Measurements from ENCODE around the gene FAM43B. TPM values are rescaled to one million over a fixed set of nuclear protein-coding genes. Genes with fewer than 3 reads are reported as not detected.

The FAM43B gene
- total and polyA plus RNA-seq, 3 donors from 2014 or later = 0.66 to 1.3 (median 1.1) TPM

DNA sequence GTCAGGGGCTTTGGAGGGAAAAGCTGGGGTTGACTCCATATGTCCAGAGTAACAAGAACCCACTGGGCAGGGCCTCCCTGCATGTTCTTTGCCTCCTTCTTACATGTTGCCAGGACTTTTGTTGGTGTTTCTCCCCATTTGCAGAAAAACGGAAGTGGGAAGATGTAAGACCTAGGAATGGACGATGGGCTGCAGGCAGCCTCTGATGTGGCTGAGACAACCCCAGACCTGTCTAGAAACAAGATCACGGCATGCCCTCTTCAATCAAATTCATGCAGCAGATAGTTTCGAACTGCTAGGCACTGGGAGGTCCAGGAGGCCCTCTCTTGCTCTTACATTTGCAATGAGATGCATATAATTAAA lies 3.4 kb downstream of the FAM43B start:
- no peaks in the 10 kb centered on the region for H3K27me3 ChIP-seq

DNA sequence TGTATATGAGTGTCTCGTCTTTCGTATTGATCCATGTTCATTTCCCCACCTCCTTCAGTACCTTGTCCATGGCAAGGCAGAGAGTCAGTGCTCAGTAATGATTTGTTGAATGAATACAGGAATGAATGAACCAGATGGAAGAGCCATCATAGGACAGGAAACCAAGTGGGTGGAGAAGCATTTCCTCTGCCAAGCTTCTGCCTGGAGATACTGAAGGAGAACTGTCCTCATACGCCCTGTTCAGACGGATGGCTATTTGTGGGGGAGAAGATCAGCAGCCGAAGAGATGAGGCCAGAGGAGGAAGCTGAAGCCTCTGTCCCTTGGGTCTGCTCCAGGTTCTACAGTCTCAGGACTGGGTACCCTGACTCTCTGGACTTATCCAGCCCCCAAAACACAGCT lies 5.8 kb downstream of the FAM43B start:
- intact Hi-C loops (cut with DNase I; ENCODE audit: low total_unique reads) = no loop called here
- no peaks in the 10 kb centered on the region for H3K9me3 ChIP-seq
- H3K4me1 ChIP-seq = peaks cover 5% of the 10 kb centered on the region
- DNase-seq = no peak
- H3K4me3 ChIP-seq = no peak overlapping the region
- TF ChIP-seq, protein P1, sequence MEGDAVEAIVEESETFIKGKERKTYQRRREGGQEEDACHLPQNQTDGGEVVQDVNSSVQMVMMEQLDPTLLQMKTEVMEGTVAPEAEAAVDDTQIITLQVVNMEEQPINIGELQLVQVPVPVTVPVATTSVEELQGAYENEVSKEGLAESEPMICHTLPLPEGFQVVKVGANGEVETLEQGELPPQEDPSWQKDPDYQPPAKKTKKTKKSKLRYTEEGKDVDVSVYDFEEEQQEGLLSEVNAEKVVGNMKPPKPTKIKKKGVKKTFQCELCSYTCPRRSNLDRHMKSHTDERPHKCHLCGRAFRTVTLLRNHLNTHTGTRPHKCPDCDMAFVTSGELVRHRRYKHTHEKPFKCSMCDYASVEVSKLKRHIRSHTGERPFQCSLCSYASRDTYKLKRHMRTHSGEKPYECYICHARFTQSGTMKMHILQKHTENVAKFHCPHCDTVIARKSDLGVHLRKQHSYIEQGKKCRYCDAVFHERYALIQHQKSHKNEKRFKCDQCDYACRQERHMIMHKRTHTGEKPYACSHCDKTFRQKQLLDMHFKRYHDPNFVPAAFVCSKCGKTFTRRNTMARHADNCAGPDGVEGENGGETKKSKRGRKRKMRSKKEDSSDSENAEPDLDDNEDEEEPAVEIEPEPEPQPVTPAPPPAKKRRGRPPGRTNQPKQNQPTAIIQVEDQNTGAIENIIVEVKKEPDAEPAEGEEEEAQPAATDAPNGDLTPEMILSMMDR (IDR thresholded peaks at IDR 0.05) = no peak
- TF ChIP-seq POLR2A (IDR thresholded peaks at IDR 0.05) = no peak
- H3K36me3 ChIP-seq (ENCODE audit: low read depth, missing control alignments) = no peaks in the 10 kb centered on the region
- no peaks in the 10 kb centered on the region for H3K27me3 ChIP-seq
- 56 to 74% methylated on average over 5 of the region's 5 CpGs for WGBS, 2 donors
- no peak overlapping the region for H3K27ac ChIP-seq

More for the DNA sequence above, 3.4 kb downstream of the FAM43B start:
- 86 to 95% methylated on average over 3 to 4 of the region's 4 CpGs for WGBS, 2 donors
- no peak for TF ChIP-seq POLR2A (IDR thresholded peaks at IDR 0.05)
- TF ChIP-seq, protein P1 (IDR thresholded peaks at IDR 0.05) = no peak
- Histone ChIP-seq H3K27ac (no peak overlapping the region), H3K4me1 (peaks cover 17% of the 10 kb centered on the region), H3K4me3 (no peak overlapping the region), H3K9me3 (no peaks in the 10 kb centered on the region), H3K36me3 (ENCODE audit: low read depth, missing control alignments) (no peaks in the 10 kb centered on the region)
- DNase-seq = no peak
- intact Hi-C loops (cut with DNase I; ENCODE audit: low total_unique reads) = no loop called here

DNA sequence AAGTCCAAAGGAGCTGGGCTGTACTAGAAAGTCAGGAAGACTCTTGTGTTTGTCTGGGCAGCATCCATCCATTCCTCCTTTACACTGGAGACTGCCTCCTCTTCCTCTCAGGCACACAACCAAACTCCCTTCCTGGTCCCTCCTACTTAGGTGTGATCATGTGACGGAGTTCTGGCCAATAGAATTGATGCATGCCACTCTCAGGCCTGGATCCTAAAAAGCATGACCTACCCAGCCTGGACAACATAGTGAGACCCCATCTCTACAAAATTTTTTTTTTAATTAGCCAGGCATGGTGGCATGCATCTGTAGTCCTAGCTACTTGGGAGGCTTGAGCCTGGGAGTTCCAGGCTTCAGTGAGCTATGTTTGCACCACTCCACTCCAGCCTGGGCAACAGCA lies 8.6 kb downstream of the FAM43B start:
- TF ChIP-seq, protein P1 (IDR thresholded peaks at IDR 0.05) = no peak
- no peak for TF ChIP-seq POLR2A (IDR thresholded peaks at IDR 0.05)
- no peaks in the 10 kb centered on the region for H3K36me3 ChIP-seq (ENCODE audit: low read depth, missing control alignments)
- no peaks in the 10 kb centered on the region for H3K4me1 ChIP-seq
- no peaks in the 10 kb centered on the region for H3K27me3 ChIP-seq
- no peak overlapping the region for H3K27ac ChIP-seq
- intact Hi-C loops (cut with DNase I; ENCODE audit: low total_unique reads) = no loop called here
- no peaks in the 10 kb centered on the region for H3K9me3 ChIP-seq
- DNase-seq = no peak
- 38 to 40% methylated on average over 1 of the region's 1 CpG for WGBS, 2 donors
- no peak overlapping the region for H3K4me3 ChIP-seq

DNA sequence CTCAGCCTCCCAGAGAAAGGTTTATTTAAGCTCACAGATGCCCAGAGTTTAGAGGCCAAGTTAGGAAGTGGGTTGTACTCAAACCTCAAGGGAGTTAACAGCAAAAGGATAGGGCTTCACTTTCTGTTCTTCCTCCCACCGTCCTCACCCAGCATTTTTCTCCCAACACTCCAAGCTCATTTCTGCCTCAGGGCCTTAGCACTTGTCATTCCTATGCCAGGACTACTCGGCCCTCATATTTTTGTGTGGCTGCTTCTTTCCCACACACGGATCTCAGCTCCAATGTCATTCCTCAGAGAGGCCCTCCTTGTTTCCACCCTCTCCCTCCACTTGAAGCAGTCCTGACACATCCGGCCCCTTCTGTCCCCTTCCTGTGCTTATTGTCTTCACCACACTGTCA lies 12.9 kb downstream of the FAM43B start:
- no peaks in the 10 kb centered on the region for H3K4me1 ChIP-seq
- TF ChIP-seq, protein P1 (IDR thresholded peaks at IDR 0.05) = no peak
- TF ChIP-seq POLR2A (IDR thresholded peaks at IDR 0.05) = no peak
- intact Hi-C loops (cut with DNase I; ENCODE audit: low total_unique reads) = no loop called here
- no peak for DNase-seq
- H3K4me3 ChIP-seq = no peak overlapping the region
- no peak overlapping the region for H3K27ac ChIP-seq
- no peaks in the 10 kb centered on the region for H3K9me3 ChIP-seq
- no peaks in the 10 kb centered on the region for H3K27me3 ChIP-seq
- WGBS, 2 donors = 55 to 69% methylated on average over 4 of the region's 4 CpGs
- no peaks in the 10 kb centered on the region for H3K36me3 ChIP-seq (ENCODE audit: low read depth, missing control alignments)

DNA sequence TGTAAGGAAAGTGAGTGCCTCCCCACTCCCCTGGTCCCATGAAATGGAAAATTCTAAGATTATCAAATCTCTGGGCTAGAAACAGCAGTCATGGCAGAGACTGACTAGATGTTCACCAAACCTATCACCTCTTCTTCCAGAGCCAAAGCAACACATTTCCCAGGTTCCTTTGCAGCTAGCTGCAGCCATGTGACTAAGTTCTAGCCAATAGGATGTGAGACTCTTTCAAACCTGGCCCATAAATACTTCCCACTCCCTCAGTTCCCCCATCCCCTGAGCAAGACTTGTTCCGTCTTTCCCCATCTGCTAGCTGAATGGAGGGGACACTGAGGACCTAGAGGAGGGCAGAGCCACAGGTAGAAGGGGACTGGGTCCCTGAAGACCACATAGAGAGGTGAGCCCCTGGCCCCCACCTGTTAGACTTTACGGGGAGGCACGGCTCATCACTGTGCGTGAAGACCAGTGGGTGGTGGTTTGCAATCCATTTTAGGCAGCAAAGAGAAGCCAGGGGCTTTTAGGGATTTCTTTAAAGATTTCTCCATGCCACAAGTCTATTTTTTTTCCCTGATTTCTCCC lies 17.2 kb downstream of the FAM43B start:
- Histone ChIP-seq H3K27me3 (no peaks in the 10 kb centered on the region), H3K4me1 (no peaks in the 10 kb centered on the region), H3K4me3 (no peak overlapping the region), H3K27ac (no peak overlapping the region), H3K9me3 (no peaks in the 10 kb centered on the region), H3K36me3 (ENCODE audit: low read depth, missing control alignments) (no peaks in the 10 kb centered on the region)
- TF ChIP-seq, protein P1 (IDR thresholded peaks at IDR 0.05) = no peak
- TF ChIP-seq POLR2A (IDR thresholded peaks at IDR 0.05) = no peak
- 95 to 100% methylated on average over 4 of the region's 4 CpGs for WGBS, 2 donors
- DNase-seq = no peak
- intact Hi-C loops (cut with DNase I; ENCODE audit: low total_unique reads) = no loop called here
